HUES6 (cell line): Measurements from ENCODE around the gene ZGPAT.

ENCODE experiments used
- H3K27ac ChIP-seq: 2 replicates; pipeline ENCODE4 v1.7.0; 2013; ENCODE audit warnings: low read depth, mild to moderate bottlenecking, low read length, inconsistent platforms
- H3K27me3 ChIP-seq: 2 replicates; pipeline ENCODE4 v1.6.1; 2013; ENCODE audit warnings: low read length; ENCODE audit not compliant: control insufficient read depth, insufficient read depth
- H3K36me3 ChIP-seq: 2 replicates; pipeline ENCODE4 v1.6.1; 2013; ENCODE audit warnings: low read length; ENCODE audit not compliant: control insufficient read depth, insufficient read depth
- H3K4me1 ChIP-seq: 2 replicates; pipeline ENCODE4 v1.6.1; 2013; ENCODE audit warnings: low read length; ENCODE audit not compliant: control insufficient read depth, insufficient read depth
- H3K4me3 ChIP-seq: 2 replicates; pipeline ENCODE4 v1.5.1; 2013; ENCODE audit warnings: low read depth, low read length
- H3K9ac ChIP-seq: one replicate; pipeline ENCODE4 v1.6.1; 2013; ENCODE audit warnings: mild to moderate bottlenecking, low read length
- H3K9me3 ChIP-seq: 2 replicates; pipeline ENCODE4 v1.6.1; 2013; ENCODE audit warnings: low read depth, low read length; ENCODE audit not compliant: control insufficient read depth, insufficient read depth

Gene ZGPAT

DNA sequence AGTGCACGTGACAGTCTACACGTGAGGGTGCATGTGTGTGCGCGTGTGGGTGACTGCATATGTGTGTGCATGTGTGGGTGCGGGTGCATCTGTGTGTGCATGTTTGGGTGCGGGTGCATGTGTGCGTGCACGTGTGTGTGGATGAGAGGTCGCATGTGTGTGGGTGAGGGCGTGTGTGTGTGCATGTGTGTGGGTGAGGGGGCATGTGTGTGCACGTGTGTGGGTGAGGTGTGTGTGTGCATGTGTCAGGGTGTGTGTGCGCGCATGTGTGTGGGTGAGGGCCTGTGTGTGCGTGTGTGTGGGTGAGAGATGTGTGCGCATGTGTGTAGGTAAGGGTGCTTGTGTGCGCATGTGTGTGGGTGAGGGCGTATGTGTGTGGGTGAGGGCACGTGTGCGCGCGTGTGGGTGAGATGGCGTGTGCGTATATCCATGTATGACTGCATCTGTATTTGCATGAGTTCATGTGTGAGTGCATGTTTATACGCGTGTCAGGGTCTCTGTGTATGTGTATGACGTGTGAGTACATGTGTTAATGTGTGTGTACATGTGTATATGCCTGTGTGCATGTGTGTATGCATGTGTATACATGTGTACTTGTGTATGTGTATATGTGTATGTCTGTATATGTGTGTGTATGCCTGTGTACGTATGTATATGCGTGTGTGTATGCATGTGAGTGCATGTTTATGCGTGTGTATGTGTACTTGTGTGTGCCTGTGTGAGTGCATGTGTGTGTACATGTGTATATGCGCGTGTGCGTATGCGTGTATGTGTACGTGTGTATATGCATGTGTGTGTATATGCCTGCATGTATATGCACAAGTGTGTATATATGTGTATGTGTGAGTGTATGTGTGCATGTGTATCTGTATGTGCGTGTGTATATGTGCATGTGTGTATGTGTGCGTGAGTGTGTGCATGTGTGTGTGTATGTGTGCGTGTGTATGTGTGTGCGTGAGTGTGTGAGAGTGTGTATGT is 24.6 kb downstream of the ZGPAT start:
- Histone ChIP-seq H3K27ac (no peak overlapping the region), H3K27me3 (peaks cover 6% of the 10 kb centered on the region), H3K4me3 (no peak overlapping the region), H3K9ac (no peak overlapping the region), H3K36me3 (peaks cover 48% of the 10 kb centered on the region), H3K9me3 (no peaks in the 10 kb centered on the region), H3K4me1 (peaks cover 5% of the 10 kb centered on the region; the same call in 1 of the 2 replicates)

DNA sequence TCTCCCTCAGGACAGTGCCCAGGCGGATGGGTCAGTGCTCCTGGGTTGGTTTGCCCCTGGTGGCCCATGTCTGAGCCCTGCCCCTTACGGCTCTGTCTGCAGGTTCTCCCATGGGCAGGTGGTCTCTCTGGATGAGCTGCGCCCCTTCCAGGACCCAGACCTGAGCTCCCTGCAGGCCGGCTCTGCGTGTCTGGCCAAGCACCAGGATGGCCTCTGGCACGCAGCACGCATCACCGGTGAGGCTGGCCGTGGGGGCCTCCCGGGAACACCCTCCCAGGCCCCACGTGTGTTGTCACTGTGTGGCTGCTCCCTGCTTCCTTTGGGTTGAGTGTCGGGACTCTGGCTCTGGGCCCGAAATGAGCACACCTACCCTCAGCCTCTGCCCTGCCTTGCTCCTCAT is 25.3 kb downstream of the ZGPAT start:
- H3K27me3 ChIP-seq: peaks cover 8% of the 10 kb centered on the region
- H3K9me3 ChIP-seq: no peaks in the 10 kb centered on the region
- H3K9ac ChIP-seq: no peak overlapping the region
- no peak overlapping the region for H3K27ac ChIP-seq
- no peak overlapping the region for H3K4me3 ChIP-seq
- H3K36me3 ChIP-seq: peaks cover 48% of the 10 kb centered on the region
- H3K4me1 ChIP-seq: peaks cover 7% of the 10 kb centered on the region

GRCh38 chr20:63733579-63734081 is 25.8 kb downstream of the ZGPAT start:
- H3K27ac ChIP-seq: no peak overlapping the region

GRCh38 chr20:63734111-63734945 is 26.5 kb downstream of the ZGPAT start:
- Histone ChIP-seq H3K9ac (no peak overlapping the region), H3K27ac (no peak overlapping the region), H3K36me3 (peaks cover 48% of the 10 kb centered on the region), H3K4me1 (peaks cover 13% of the 10 kb centered on the region), H3K9me3 (no peaks in the 10 kb centered on the region), H3K4me3 (no peak overlapping the region), H3K27me3 (peaks cover 10% of the 10 kb centered on the region)

More at GRCh38 chr20:63733579-63734081, 25.8 kb downstream of the ZGPAT start:
- H3K9me3 ChIP-seq: no peaks in the 10 kb centered on the region
- H3K4me3 ChIP-seq: no peak overlapping the region
- peaks cover 10% of the 10 kb centered on the region for H3K27me3 ChIP-seq
- no peak overlapping the region for H3K9ac ChIP-seq
- H3K4me1 ChIP-seq: peaks cover 12% of the 10 kb centered on the region
- peaks cover 48% of the 10 kb centered on the region for H3K36me3 ChIP-seq

DNA sequence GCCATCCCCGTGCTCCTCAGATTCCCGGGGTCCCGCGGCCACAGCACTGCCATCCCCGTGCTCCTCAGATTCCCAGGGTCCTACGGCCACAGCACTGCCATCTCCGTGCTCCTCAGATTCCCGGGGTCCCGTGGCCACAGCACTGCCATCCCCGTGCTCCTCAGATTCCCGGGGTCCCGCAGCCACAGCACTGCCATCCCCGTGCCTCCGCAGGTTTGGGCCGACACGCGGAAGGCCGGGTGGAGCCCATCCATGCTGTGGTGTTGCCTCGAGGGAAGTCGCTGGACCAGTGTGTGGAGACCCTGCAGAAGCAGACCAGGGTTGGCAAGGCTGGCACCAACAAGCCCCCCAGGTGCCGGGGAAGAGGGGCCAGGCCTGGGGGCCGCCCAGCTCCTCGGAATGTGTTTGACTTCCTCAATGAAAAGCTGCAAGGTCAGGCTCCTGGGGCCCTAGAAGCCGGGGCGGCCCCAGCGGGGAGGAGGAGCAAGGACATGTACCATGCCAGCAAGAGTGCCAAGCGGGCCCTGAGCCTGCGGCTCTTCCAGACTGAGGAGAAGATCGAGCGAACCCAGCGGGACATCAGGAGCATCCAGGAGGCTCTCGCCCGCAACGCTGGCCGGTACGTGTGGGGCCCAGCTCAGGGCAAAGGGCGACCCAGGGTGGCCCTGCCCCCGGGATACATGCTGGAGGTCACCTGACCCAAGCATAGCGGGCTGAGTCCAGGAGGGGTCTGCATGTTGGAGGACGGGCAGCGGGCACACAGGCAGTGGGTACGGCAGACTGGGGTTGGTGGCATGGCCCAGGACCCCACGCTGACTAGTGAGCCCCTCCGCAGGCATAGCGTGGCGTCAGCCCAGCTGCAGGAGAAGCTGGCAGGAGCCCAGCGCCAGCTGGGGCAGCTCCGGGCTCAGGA is 27.4 kb downstream of the ZGPAT start:
- Histone ChIP-seq H3K4me1 (peaks cover 13% of the 10 kb centered on the region), H3K27ac (no peak overlapping the region), H3K36me3 (peaks cover 44% of the 10 kb centered on the region), H3K27me3 (peaks cover 10% of the 10 kb centered on the region), H3K9me3 (no peaks in the 10 kb centered on the region), H3K4me3 (no peak overlapping the region), H3K9ac (no peak overlapping the region)

- Histone ChIP-seq H3K27ac (no peak within 1 kb of the TSS), H3K9ac (peak within 1 kb of the TSS; percentile 34), H3K36me3 (peaks cover 42% of the 10 kb centered on the region), H3K9me3 (no peaks in the 10 kb centered on the region), H3K27me3 (peaks cover 10% of the 10 kb centered on the region), H3K4me3 (peak within 1 kb of the TSS; percentile 59), H3K4me1 (peaks cover 16% of the 10 kb centered on the region)
Observed at GRCh38 chr20:63735859-63736718, 28.2 kb downstream of the ZGPAT start, which contains the start of gene LIME1. TSS of gene LIME1 (plus strand) at chr20:63736664. CDS start at chr20:63737550, 886 bp downstream.

- Histone ChIP-seq H3K9ac (peak overlapping the region; percentile 34), H3K27ac (no peak overlapping the region), H3K4me1 (peaks cover 23% of the 10 kb centered on the region), H3K36me3 (peaks cover 38% of the 10 kb centered on the region), H3K27me3 (peaks cover 10% of the 10 kb centered on the region), H3K9me3 (no peaks in the 10 kb centered on the region), H3K4me3 (peak overlapping the region; percentile 59)
Observed at GRCh38 chr20:63736893-63737694, 29.3 kb downstream of the ZGPAT start.

- peak overlapping the region; percentile 59 for H3K4me3 ChIP-seq
- H3K9ac ChIP-seq: peak overlapping the region; percentile 37
- H3K27me3 ChIP-seq: peaks cover 10% of the 10 kb centered on the region
- peaks cover 39% of the 10 kb centered on the region for H3K36me3 ChIP-seq
- no peak overlapping the region for H3K27ac ChIP-seq
- peaks cover 23% of the 10 kb centered on the region for H3K4me1 ChIP-seq
- H3K9me3 ChIP-seq: no peaks in the 10 kb centered on the region
Observed at GRCh38 chr20:63737695-63737944, 29.8 kb downstream of the ZGPAT start.

DNA sequence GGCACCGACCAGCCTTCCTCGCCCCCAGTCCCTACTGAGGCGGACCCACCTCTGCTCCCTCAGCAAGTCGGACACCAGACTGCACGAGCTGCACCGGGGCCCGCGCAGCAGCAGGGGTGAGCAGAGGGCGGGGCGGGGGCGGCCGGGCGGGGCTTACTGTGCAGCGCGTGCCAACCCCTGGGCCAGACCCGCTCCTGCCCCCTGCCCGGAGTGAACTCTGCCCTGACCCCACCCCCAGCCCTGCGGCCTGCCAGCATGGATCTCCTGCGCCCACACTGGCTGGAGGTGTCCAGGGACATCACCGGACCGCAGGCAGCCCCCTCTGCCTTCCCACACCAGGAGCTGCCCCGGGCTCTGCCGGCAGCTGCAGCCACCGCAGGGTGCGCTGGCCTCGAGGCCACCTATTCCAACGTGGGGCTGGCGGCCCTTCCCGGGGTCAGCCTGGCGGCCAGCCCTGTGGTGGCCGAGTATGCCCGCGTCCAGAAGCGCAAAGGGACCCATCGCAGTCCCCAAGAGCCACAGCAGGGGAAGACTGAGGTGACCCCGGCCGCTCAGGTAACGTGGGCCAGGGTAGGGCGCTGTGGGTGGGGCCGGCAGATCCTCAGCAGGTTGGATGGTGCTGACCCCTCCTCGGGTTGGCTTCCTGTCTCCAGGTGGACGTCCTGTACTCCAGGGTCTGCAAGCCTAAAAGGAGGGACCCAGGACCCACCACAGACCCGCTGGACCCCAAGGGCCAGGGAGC is 30.3 kb downstream of the ZGPAT start:
- peak overlapping the region; percentile 37 for H3K9ac ChIP-seq
- H3K4me1 ChIP-seq: peaks cover 23% of the 10 kb centered on the region
- no peak overlapping the region for H3K27ac ChIP-seq
- H3K36me3 ChIP-seq: peaks cover 37% of the 10 kb centered on the region
- peaks cover 10% of the 10 kb centered on the region for H3K27me3 ChIP-seq
- no peaks in the 10 kb centered on the region for H3K9me3 ChIP-seq
- H3K4me3 ChIP-seq: peak overlapping the region; percentile 59
